NCI-H146 treated with DMSO at 0.1 percent for 48 hours (cell line): ENCODE measurements around the gene PACSIN2.
A peak's percentile ranks its signal among the peaks of the same experiment; 100 is the strongest.

Experiments
- DNase-seq: peaks from one replicate; lab custom pipeline; 2025; ENCODE audit not compliant: unreplicated experiment; lab: John Stamatoyannopoulos, UW

Gene PACSIN2

DNA sequence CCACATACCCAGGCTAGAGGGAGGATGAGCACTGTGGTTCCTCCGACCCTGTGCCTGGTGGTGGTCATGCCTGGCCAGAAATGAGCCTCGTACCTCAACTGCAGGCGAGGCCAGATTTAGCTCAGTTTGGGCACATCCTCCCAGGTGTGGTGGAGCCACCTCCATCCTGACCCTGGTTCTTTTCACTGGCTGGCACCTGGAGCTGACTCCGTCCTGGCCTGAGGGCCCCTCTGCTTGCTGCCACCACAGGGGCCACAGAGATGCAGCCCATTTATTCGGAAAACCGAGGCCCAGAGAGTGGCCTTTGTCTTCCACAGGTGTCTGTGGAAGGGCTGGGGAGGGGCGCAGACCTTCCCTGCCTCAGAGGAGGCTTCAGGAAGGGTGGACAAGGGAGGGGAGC is 148.8 kb downstream of the PACSIN2 start:
- no peak for DNase-seq

DNA sequence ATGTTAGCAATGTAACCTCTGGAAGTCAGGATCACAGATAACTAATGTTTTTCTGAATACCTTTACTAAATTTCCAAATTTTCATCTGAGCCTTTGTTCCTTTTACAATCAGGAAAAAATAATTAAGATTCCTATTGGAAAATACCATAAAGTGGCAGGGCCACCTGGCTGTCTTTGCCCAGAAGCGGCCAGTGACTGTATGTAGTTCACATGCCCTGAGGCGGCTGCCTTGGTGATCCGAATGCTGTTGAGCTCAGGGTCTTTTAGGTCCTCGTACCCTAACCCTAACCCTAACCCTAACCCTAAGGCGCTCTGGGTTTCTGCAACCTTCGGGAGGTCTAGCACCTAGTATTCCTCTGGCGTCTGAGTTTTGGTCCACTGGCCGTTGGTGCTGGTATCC is 149.4 kb downstream of the PACSIN2 start:
- DNase-seq: no peak

GRCh38 chr22:42863349-42863961 is 151.5 kb downstream of the PACSIN2 start:
- DNase-seq: no peak

DNA sequence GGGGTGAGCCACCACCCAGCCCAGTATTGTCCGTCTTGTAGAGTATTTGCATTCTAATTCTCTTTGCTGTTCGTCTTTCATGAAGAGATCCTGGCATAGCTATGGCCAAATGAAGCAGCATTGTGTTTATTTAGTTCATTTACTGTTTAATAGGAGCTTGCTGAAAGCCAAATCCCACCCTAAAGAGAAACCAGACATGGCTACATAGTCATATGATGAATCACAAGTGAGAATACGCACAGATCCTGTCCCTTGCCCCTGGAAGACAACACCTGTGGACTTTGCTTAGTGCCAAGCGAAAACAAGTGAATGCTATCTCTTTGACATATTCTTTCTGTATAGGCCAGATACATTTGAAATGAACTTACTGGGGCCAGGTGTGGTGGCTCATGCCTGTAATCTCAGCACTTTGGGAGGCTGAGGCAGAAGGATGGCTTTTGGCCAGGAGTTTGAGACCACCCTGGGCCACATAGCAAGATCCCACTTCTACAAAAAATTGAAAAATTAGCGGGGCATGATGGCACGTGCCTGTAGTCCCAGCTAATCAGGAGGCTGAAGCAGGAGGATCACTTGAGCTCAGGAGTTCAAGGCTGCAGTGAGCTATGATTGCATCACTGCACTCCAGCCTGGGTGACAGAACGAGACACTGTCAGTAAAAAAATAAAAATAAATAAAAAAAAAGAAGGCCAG is 152.8 kb downstream of the PACSIN2 start:
- DNase-seq: no peak

- DNase-seq: no peak
Observed at GRCh38 chr22:42860968-42861367, 154.0 kb downstream of the PACSIN2 start.

- DNase-seq: no peak
Observed at GRCh38 chr22:42857845-42858481, 157.0 kb downstream of the PACSIN2 start.

GRCh38 chr22:42856865-42857704 is 157.9 kb downstream of the PACSIN2 start, which contains the start of gene ARFGAP3:
Gene ARFGAP3 (minus strand): TSS chr22:42857273. CDS start chr22:42857182, 91 bp downstream.
- peak; percentile 52 for DNase-seq

- DNase-seq: no peak
Observed at GRCh38 chr22:42856179-42856864, 158.6 kb downstream of the PACSIN2 start.

- no peak for DNase-seq
Observed at GRCh38 chr22:42855721-42856120, 159.2 kb downstream of the PACSIN2 start.

- no peak for DNase-seq
Observed at GRCh38 chr22:42855211-42855610, 159.7 kb downstream of the PACSIN2 start.

DNA sequence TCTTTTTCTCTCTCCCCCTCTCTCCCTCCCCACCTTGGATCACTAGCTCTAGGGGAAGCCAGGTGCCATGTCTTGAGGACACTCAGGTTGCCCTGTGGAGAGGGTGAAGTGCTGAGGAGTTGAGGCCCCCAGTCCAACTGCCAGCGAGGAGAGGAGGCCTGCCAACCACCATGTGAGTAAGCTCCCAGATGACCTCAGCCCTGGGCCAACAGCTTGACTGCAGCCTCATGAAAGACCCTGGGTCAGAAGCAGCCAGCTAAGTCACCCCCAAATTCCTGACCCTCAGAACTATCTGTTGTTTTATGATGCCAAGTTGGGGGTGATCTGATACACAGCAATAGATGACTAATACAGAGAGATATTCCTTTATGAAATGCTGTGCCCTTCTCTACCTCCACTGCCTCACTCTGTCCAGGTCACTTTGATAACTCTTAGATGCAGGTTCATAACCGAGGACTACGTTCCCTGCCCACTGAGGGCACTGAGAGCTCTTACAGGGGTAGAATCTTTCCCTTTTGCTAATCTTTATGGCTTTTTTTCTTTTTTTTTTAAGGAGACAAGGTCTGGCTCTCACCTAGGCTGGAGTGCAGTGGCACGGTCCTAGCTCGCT is 165.9 kb downstream of the PACSIN2 start:
- DNase-seq: no peak

GRCh38 chr22:42847110-42847509 is 167.8 kb downstream of the PACSIN2 start:
- DNase-seq: no peak

DNA sequence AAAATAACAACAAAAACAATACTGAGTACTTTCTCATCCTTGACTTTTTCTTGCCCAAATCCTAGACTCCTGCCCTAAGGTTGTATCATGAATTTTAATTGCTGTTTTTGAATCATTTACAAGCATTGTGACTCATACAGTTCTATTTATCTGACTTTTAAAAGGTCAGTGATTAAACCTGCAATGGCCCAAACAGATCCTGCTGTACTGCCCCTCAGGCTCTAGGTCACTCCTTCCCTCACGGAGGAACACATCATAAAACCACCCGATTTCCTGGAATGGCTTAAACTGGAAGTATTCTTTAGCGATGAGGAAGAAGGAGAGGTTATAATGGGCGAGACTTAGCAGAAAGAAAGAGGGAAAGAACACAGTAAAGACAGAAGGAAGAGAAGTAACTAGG is 170.2 kb downstream of the PACSIN2 start:
- DNase-seq: no peak

- DNase-seq: no peak
Observed at GRCh38 chr22:42842658-42843370, 172.1 kb downstream of the PACSIN2 start.

DNA sequence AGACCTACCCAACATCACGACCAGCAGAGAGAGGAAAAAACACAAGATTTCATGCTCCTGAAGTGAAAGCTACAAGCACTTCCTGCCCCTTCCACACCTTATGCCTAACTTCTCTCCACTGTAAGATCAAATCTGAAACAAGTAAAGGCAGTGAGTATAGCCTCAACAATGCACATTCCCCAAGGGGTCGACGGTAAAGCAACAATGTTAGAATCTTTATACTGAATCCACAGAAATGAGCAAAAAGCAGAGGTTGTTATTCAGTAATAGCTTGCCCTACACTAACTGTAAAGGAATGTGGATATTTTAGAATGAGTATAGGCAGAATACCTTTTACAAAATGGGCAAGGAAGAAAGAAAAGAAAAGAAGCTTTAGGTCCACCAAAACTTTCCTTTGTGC is 173.5 kb downstream of the PACSIN2 start:
- no peak for DNase-seq

GRCh38 chr22:42837556-42837955 is 177.4 kb downstream of the PACSIN2 start:
- no peak for DNase-seq

- no peak for DNase-seq
Observed at GRCh38 chr22:42836026-42836425, 178.9 kb downstream of the PACSIN2 start.

GRCh38 chr22:42834177-42834949 is 180.6 kb downstream of the PACSIN2 start:
- DNase-seq: no peak

DNA sequence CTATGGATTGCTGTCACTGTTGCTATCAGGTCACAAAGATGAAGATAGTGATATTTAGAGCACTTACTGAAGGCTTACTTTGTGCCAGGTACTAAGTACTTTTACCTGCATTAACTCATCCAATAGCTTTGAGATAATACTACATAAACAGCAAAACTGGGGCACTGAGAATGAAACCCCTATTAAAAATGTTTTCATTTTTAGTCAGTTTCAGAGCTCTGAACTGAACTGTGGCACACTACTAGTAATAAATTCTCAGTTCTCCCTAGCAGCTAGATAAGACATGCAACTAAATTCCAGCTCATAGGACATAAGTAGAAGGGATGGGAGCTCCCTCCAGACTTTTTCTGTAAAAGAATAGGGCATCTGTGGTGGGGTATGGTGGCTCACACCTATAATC is 181.8 kb downstream of the PACSIN2 start:
- no peak for DNase-seq
